MM.1S (cell line): ENCODE data around the gene ZNF501.

Experiments used
- DNase-seq: peaks from one replicate; pipeline ENCODE4 v3.0.0-alpha.2; 2015
- H2AFZ ChIP-seq: fragments of 300-600 bp; sonication (generic); 2 replicates; pipeline ENCODE4 v1.6.0; 2016; ENCODE audit warnings: antibody characterized with exemption, low read length
- H3F3A ChIP-seq: fragments of 300-600 bp; sonication (generic); 2 replicates; pipeline ENCODE4 v1.6.1; 2016; ENCODE audit warnings: mild to moderate bottlenecking, antibody characterized with exemption, low read length, moderate library complexity, mixed read lengths; ENCODE audit not compliant: insufficient read depth
- H3K27ac ChIP-seq: fragments of 300-600 bp; sonication (generic); 2 replicates; pipeline ENCODE4 v1.5.1; 2016; ENCODE audit warnings: mild to moderate bottlenecking, low read length
- H3K27me3 ChIP-seq: fragments of 300-600 bp; sonication (generic); replicated peaks from 2 replicates; pipeline ENCODE4 v1.6.0; 2016; ENCODE audit warnings: low read length; ENCODE audit not compliant: insufficient read depth
- H3K36me3 ChIP-seq: fragments of 300-600 bp; sonication (generic); replicated peaks from 2 replicates; pipeline ENCODE4 v1.6.1; 2016; ENCODE audit warnings: mild to moderate bottlenecking, low read length, mixed read lengths; ENCODE audit not compliant: insufficient read depth
- H3K4me1 ChIP-seq: fragments of 300-600 bp; sonication (generic); 2 replicates; pipeline ENCODE4 v1.6.1; 2016; ENCODE audit warnings: low read length, mixed read lengths
- H3K4me2 ChIP-seq: fragments of 300-600 bp; sonication (generic); 2 replicates; pipeline ENCODE4 v1.6.0; 2016; ENCODE audit warnings: low read depth, low read length
- H3K4me3 ChIP-seq: fragments of 300-600 bp; sonication (generic); 2 replicates; pipeline ENCODE4 v1.5.1; 2016; ENCODE audit warnings: low read length, mixed read lengths
- H3K79me2 ChIP-seq: fragments of 300-600 bp; sonication (generic); 2 replicates; pipeline ENCODE4 v1.6.1; 2016; ENCODE audit warnings: mixed run types, low read length, mixed read lengths
- H3K9ac ChIP-seq: fragments of 300-600 bp; sonication (generic); 2 replicates; pipeline ENCODE4 v1.6.1; 2016; ENCODE audit warnings: low read length, mixed read lengths
- H3K9me2 ChIP-seq: fragments of 300-600 bp; sonication (generic); replicated peaks from 2 replicates; pipeline ENCODE4 v1.6.1; 2016; ENCODE audit warnings: mild to moderate bottlenecking, low read length, mixed read lengths; ENCODE audit not compliant: insufficient read depth
- H3K9me3 ChIP-seq: fragments of 300-600 bp; sonication (generic); replicated peaks from 2 replicates; pipeline ENCODE4 v1.6.1; 2016; ENCODE audit warnings: mild to moderate bottlenecking, low read length, mixed read lengths; ENCODE audit not compliant: insufficient read depth
- H4K20me1 ChIP-seq: fragments of 300-600 bp; sonication (generic); 2 replicates; pipeline ENCODE4 v1.6.1; 2016; ENCODE audit warnings: mild to moderate bottlenecking, low read length, moderate library complexity, mixed read lengths; ENCODE audit not compliant: insufficient read depth
- EZH2 ChIP-seq: fragments of 300-600 bp; sonication (generic); optimal IDR thresholded peaks from 2 replicates; pipeline ENCODE3; 2017; ENCODE audit warnings: low read depth, mild to moderate bottlenecking, antibody characterized with exemption, low read length, mixed read lengths
- EZH2phosphoT487 ChIP-seq: fragments of 300-600 bp; sonication (generic); IDR thresholded peaks from 2 replicates; pipeline ENCODE4 v1.6.1; 2018; ENCODE audit warnings: antibody characterized with exemption, low read length
- TF ChIP-seq, protein P1 (sequence below): fragments of 300-600 bp; sonication (generic); IDR thresholded peaks from 2 replicates; pipeline ENCODE4 v1.5.1; 2016; ENCODE audit warnings: antibody characterized with exemption, low read length, mixed read lengths

The ZNF501 gene

GRCh38 chr3:44772099-44772442 is 42.6 kb downstream of the ZNF501 start:
- Histone ChIP-seq H3K27me3 (no peaks in the 10 kb centered on the region), H3K79me2 (peaks cover 65% of the 10 kb centered on the region), H3K36me3 (0 out of 2 replicates have a peak, but pooled peaks cover 3% of the 10 kb centered on the region), H3K4me2 (no peak overlapping the region), H3K9me2 (no peaks in the 10 kb centered on the region), H3K4me1 (no peaks in the 10 kb centered on the region), H3K9me3 (no peaks in the 10 kb centered on the region), H2AFZ (no peak overlapping the region), H3K4me3 (no peak overlapping the region), H3K9ac (no peak overlapping the region), H4K20me1 (no peaks in the 10 kb centered on the region), H3F3A (no peaks in the 10 kb centered on the region), H3K27ac (no peak overlapping the region)
- no peak for DNase-seq
- TF ChIP-seq EZH2phosphoT487, result no peak
- no peak for TF ChIP-seq EZH2

GRCh38 chr3:44782891-44783290 is 53.5 kb downstream of the ZNF501 start:
- no peaks in the 10 kb centered on the region for H3K79me2 ChIP-seq
- DNase-seq, result no peak

More at GRCh38 chr3:44782891-44783290, 53.5 kb downstream of the ZNF501 start:
- Histone ChIP-seq H3K4me1 (no peaks in the 10 kb centered on the region), H3F3A (no peaks in the 10 kb centered on the region), H4K20me1 (no peaks in the 10 kb centered on the region), H3K9ac (no peak overlapping the region), H3K27ac (no peak overlapping the region), H3K4me3 (no peak overlapping the region), H3K36me3 (peaks cover under 1% of the 10 kb centered on the region; the same call in 1 of the 2 replicates), H3K4me2 (no peak overlapping the region), H2AFZ (no peak overlapping the region), H3K9me2 (no peaks in the 10 kb centered on the region), H3K27me3 (no peaks in the 10 kb centered on the region), H3K9me3 (no peaks in the 10 kb centered on the region)
- TF ChIP-seq, protein P1, sequence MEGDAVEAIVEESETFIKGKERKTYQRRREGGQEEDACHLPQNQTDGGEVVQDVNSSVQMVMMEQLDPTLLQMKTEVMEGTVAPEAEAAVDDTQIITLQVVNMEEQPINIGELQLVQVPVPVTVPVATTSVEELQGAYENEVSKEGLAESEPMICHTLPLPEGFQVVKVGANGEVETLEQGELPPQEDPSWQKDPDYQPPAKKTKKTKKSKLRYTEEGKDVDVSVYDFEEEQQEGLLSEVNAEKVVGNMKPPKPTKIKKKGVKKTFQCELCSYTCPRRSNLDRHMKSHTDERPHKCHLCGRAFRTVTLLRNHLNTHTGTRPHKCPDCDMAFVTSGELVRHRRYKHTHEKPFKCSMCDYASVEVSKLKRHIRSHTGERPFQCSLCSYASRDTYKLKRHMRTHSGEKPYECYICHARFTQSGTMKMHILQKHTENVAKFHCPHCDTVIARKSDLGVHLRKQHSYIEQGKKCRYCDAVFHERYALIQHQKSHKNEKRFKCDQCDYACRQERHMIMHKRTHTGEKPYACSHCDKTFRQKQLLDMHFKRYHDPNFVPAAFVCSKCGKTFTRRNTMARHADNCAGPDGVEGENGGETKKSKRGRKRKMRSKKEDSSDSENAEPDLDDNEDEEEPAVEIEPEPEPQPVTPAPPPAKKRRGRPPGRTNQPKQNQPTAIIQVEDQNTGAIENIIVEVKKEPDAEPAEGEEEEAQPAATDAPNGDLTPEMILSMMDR, result no peak
- TF ChIP-seq EZH2phosphoT487 (no peak), EZH2 (no peak)
